Limb (tissue), 2 donors: ENCODE measurements around the gene CLCN6.
A peak's percentile ranks its signal among the peaks of the same experiment; 100 is the strongest.

Experiments used
- DNase-seq, 2 donors: peaks; one replicate each; pipeline ENCODE4 v3.0.0-alpha.2; 2016; ENCODE audit errors: extremely low spot score in 2 of 2

The CLCN6 gene

DNA sequence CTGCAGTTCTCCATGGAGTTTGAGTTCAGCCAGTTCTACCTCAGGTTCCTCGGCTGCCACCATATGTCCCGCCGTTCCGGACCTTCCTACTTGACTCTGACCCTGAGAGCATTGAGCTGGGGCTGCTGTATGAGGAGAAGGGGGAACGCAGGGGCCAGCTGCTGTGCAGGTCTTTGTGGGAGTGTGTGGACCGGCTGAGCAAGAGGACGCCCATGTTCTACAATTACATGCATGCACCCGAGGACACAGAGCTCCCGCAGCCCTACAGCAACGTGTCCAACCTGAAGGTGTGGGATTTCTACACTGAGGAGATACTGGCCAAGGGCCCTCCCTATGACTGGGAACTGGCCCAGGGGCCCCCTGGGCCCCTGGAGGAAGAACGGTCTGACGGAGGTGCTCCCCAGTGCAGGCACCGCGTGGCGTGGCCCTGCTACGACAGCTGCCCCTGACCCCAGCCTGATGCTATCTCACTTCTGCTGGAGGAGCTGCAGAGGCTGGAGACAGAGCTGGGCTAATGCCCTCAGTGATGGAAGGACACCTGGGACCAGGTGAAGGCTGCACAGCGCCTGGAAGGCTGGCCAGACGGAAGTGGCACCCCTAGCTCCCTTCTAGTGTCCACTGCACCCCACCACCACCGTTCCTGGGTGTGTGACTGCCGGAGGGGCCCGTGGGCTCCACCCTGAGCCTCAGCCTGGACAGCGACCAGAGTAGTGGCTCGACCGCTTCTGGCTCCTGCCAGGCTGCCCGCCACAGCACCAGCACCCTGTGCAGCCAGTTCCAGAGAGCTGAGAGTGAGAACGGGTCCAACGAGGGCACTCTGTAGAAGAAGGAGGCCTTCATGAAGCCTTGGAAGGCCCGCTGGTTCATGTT is 73.6 kb downstream of the CLCN6 start:
- DNase-seq, result no peak

DNA sequence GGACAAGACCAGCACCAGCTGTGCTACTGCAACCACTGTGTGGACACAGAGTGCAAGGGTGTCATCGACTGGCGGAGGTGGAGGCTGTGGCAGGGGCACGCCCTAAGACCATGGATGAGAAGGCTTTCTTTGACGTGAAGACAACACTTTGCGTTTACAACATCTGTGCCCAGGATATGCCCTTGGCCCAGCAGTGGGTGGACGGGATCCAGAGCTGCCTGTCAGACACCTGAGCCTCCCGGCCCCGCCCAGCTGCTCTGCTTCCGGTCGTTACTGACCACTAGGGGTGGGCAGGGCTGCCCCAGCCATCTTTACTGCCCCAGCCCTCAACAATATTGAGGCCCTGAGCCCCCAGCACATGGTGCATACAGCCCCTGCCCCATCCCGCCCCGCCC is 74.2 kb downstream of the CLCN6 start:
- no peak for DNase-seq

DNA sequence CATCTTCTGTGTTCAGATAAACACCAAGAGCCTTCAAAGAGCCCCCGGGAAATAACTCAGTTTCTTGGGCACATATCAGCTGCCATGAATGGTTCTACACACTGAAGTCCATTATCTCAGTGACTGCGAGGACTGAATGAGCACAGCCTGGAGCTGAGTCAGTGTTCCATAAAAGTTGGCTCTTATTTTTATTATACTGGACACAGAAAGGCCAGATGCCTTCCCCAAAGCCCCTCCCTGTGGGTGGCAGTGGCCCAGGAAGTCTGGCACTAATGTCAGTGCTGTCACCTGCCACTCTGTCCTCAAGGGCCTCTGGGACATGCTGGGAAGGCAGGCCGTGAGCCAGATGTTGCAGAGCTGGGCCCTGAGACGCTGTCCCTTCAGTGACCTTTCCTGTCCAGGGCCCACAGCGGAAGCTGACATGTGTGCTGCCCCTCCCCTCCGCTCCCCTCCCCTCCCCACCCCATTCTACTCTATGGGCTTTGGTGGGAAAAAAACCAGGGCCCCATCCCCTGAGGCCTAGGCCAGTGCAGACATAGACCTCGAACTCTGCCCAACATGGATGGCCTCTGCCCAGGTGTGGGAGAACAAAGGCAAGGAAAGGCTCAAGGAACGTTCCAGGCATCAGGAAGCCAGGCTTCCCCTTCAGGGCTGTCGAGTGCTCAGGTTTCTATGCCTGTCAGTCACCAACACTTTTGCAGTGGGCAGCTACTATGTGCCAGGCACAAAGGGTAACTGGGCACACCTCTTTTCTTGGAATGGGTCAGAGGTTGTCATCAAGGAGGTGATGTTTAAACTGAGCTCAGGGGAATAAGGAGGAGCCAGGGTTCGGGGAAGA is 75.1 kb downstream of the CLCN6 start:
- peak; percentile 26 to 53 for DNase-seq

GRCh38 chr1:11881749-11882441 is 75.9 kb downstream of the CLCN6 start:
- DNase-seq, result no peak

DNA sequence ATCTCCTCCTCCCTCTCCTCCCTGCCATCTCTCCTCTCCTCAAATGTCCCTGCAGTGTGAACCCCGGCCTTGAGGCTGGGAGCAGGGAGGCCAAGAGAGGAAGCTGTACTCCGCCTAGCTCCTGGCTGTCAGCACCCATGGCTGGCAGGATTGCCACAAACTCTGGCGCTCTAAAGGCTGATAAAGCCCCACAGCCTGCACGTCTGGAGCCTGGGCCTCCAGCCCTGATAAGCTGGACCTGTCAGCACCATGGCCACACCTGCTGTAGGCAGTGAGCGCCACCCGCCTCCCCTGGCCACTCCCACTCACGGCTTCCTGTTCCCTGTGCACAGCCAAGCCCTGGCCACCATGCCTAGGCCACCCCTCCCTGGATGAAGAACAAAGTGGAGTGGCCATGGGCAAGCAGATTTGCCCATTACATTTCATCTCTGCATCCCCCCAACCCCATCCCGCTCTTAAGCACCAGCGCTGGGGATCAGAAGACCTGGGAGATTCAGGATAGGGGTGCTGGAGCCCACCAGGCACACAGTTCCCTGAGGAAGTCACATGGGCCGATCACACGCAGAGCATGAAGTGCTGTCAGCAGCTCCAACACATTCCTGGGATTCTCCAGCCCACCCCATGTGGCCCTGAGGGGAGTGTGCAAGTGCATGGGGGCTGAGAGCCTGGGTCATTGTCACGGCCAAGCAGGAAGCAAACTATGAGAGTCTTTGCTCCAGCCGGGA is 77.0 kb downstream of the CLCN6 start:
- DNase-seq, result no peak

- no peak for DNase-seq
These were observed 79.9 kb downstream of the CLCN6 start for GRCh38 chr1:11885916-11886315.

- DNase-seq, result no peak
These were observed 81.1 kb downstream of the CLCN6 start for GRCh38 chr1:11886986-11887665.

DNA sequence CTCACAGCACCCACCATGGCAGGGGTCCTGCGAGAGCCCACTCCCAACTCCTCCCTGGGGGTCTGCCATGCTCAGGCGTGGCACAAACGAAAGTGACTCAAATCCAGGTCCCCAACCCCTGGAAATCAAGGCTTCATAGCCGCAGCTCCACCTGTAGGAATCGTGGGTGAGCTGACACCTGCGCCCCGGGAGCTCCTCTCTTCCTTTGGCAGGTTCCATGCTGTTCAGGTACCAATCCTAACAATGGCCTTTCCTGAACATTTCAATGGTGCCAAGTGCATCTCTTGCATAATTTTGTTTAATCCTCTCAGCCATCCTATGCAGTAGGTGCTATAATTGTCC is 81.6 kb downstream of the CLCN6 start:
- DNase-seq, result no peak

GRCh38 chr1:11888206-11888876 is 82.3 kb downstream of the CLCN6 start:
- no peak for DNase-seq

- DNase-seq, result no peak
These were observed 82.9 kb downstream of the CLCN6 start for GRCh38 chr1:11888877-11889208.

DNA sequence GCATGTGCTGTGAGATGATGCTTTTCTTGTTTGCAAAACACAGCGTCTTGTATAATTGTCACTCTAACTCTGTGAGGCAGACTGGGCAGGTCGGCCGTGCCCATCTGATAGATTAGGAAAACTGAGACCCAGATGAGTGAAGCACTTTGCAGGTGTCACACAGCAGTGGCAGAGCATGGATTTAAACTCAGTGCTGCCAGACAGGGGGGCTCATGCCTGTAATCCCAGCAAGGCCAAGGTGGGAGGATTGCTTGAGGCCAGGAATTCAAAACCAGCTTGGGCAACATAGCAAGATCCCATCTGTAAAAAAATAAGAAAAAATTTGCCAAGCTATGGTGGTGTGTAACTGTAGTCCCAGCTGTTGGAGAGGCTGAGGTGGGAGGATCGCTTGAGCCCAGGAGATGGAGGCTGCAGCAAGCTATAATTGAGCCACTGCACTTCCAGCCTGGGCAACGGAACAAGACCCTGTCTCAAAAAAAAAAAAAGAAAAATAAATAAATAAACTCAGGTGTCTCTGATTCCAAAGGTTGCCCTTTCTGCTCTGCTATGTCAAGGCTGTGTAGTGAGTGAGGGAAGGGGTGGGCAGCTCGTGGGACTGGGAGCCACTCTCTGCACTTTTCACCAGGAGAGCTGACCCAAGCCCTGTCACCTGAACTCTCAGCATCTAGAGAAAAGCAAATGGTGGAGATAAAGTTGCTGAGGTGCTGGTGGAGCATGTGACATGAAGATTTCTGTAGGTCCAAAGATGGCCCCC is 85.6 kb downstream of the CLCN6 start:
- DNase-seq, result no peak
